ENCODE data around the gene EHD2.
A peak's percentile ranks its signal among the peaks of the same experiment; 100 is the strongest.
"Not testable (repeated sequence)": the region's sequence is repeated elsewhere in the genome, so short reads cannot be mapped to it uniquely, and the experiment has no call there.

Gene EHD2

DNA sequence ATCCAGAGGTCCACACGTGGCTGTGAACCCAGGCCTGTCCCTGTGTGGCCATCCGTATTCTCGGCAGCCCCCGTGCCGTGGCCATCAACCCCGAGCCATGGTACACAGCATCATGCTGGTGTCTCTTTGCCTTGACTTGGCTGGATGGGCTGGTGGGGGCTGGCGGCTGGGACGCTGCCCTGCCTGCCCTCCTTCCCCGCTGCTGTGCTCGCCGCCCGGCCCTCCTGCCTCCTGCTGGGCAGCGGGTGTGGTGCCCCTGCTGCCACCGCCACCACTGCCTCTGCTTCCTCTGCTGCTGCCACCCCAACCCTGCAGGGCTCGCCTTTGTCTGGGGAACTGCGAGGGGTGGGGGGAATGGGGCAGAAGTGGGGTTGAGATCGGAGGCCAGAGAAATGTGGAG is 19.7 kb upstream of the EHD2 start:
- no peak for DNase-seq

DNA sequence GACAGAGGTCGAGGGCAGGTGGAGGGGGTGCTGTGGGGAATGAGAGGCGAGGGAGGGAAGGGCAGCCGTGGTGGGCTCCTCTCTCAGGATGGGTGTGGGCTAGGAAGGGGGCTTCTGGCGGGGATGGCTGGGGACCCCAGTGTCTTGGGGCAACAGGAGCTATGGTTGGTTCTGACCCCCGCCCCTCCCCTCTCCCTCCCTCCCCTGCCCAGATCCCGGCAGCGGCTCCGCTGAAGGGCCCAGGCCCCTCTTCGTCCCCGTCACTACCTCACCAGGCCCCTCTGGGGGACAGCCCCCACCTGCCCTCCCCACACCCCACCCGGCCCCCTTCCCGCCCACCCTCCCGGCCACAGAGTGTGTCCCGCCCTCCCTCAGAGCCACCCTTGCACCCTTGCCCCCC is 19.3 kb upstream of the EHD2 start:
- DNase-seq = no peak

DNA sequence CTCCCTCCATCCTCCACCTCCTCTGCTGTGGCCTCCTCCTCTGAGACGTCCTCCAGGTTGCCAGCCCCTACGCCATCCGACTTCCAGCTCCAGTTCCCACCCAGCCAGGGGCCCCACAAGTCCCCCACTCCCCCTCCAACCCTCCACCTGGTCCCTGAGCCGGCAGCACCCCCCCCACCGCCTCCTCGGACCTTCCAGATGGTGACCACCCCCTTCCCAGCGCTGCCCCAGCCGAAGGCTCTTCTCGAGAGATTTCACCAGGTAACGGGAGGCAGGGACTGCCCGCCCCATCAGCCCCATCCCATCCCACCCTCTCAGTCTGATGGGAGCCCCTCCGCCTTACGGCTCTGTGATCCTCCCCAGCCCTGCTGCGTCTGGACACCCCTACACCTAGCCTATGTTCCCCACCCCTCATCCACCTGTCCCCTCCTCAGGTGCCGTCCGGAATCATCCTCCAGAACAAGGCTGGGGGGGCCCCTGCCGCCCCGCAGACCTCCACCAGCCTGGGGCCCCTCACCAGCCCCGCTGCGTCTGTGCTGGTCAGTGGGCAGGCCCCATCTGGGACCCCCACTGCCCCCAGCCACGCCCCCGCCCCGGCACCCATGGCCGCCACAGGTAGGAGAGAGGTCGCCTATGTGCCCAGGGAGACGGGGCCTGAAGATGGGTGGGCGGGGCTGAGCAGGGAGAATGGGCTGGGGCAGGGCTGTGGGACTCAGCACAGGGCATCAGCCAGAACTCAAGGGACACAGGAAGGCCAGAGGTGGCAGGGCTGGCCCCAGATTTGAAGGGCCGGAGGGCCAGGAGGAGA is 18.6 kb upstream of the EHD2 start:
- no peak for DNase-seq

DNA sequence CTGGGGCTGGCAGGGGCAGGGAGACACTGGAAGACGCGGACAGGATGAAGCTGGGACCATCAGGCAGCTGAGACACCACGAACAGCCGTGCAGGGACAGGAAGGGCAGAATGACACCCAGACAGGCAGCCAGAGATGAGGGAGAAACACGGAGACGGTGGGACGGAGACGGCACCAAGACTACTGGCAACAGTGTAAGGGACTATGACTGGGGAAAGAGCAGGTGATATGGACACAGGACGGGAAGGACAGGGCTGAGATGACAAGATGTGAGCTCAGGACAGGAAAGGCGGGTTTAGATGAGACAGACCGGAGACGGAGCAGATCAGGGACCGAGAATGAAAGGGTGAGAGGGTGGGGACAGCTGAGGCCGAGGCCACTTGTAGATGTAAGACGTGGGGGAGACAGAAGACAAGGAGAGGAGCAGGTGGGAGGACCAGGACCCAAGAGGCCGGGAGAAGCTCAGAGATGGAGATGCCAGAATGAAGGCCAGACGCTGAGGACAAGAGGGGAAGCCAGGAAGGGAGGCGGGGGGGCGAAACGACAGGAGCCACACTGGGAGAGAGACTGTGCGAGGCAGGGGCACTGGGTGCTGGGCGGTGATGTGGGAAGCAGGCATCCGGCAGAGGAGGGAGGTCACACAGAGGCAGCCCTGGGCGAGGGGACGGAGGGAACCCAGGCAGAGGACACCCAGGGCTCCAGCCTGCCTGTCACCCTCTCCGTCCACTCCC is 17.5 kb upstream of the EHD2 start:
- no peak for DNase-seq

DNA sequence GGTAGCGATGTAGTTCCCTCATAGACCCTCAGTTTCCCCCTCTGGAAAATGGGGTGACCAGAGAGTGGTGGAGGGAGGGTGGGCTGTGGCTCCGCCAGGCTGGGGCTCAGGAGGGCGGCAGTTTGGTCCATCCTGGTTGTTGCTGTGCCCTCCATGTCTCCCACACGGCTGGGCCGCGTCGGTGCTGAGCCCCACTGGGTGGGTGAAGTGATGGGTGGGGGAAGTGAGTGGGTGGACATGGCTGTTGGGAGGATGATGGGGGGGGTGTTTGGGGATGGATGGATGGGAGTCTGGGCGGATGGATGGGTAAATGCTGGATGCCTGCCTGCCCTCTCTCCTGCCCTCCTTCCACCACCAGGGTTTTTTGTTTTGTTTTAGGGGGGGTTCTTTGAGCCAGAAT is 16.6 kb upstream of the EHD2 start:
- DNase-seq = no peak

DNA sequence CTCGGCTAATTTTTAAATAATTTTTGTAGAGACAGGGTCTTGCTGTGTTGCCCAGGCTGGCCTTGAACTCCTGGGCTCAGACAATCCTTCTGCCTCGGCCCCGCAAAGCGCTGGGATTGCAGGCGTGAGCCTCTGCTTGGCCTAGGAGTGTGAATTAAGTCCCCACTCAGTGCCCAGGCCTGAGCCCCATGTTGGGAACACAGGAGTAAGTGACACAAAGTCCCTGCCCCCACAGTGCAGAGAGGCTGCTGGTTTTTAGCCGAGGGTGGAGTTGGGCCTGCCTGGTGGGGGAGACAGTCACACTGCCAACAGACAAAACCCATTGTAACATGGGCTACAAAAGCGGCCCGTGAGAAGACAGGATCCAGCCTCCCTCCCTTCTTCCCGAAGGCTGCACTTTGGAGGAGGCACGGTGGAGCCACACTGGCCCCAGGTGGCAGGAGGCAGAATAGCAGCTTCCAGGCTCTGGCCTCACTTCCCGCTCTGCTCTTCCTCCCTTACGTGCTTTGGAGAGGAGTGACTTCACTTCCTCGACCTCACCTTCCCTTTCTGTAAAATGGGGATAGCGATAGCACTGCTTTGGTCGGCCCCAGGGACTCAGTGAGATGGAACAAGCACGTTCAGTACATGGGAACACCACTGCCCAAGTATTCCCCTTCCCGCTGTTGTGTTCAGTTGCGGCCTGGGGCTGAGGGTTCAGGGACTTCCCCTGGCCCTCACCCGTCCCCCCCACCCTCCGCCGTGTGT is 15.2 kb upstream of the EHD2 start:
- DNase-seq = peak; percentile 19

DNA sequence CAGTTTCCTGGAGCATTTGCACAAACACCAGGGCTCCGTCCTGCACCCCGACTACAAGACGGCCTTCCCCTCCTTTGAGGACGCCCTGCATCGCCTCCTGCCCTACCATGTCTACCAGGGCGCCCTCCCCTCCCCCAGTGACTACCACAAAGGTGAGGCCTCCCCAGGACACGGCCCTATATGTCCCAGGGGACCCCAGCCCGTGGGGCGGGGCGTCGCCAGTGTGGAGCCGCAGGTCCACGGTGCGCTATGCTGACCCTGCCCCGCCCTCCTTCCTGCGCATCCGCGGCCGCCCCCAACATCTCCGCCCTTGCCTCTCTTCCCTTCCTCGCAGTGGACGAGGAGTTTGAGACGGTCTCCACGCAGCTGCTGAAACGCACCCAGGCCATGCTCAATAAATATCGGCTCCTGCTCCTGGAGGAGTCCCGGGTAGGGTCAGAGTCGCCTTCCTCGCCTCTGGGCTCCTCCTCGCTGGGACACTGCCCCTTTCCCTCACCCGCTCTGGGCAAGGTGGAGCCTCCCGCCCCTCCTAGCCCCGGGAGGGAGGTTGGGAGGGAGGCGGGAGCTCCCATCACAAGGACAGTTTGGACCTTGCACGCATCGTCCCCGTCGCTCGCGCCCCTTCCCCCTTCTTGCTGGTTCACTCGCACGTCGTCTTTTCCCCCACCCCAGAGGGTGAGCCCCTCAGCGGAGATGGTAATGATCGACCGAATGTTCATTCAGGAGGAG is 14.4 kb upstream of the EHD2 start:
- no peak for DNase-seq

DNA sequence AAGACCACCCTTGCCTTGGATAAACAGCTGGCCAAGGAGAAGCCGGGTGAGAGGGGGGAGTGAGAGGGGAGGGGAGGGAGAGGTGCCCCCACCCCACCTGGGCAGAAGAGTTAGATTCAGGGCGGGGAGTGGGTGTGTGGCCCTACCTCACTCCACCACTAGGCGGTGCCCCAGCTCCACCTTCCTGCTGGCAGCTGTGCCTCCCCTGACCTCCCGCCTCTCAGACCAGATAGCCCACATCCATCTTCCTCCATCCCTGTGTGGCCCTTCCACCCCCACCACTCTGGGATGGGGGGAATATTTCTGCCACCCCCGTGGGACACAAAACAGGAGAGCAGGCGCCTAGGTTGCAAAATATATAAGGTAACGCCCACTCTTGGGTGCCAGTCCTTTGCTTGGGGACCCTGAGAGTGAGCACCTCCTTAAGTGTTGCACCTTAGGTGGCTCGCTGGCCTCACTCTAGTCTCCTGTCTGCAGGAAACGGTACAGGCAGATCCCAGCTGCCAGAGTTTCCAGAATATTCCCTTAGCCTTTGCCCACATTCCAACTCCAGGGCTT is 13.8 kb upstream of the EHD2 start:
- DNase-seq = no peak

DNA sequence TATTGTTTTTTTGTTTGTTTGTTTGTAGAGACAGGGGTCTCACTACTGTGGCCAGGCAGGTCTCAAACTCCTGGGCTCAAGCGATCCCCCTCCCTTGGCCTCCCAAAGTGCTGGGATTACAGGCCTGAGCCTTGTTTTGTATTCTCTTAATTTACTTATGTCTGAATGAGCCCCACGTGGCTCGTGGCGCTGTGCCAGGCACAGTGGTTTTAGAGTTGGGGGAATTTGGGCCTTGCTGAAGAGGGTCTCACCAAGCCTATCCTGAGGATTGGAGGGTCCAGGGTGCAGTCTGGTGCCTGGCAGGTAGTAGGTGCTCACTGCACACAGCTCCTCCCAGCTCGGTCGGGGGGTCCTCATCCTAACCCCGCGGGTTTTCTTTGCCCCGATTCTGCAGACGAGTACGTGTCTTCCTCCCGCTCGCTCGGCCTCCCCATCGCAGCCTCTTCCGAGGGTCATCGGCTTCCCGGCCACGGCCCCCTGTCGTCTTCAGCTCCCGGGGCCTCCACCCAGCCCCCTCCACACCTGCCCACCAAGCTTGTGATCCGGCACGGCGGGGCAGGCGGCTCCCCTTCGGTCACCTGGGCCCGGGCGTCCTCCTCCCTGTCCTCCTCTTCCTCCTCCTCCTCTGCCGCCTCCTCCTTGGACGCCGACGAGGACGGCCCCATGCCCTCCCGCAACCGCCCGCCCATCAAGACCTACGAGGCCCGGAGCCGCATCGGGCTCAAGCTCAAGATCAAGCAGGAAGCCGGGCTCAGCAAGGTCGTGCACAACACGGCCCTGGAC is 12.1 kb upstream of the EHD2 start:
- no peak for DNase-seq

DNA sequence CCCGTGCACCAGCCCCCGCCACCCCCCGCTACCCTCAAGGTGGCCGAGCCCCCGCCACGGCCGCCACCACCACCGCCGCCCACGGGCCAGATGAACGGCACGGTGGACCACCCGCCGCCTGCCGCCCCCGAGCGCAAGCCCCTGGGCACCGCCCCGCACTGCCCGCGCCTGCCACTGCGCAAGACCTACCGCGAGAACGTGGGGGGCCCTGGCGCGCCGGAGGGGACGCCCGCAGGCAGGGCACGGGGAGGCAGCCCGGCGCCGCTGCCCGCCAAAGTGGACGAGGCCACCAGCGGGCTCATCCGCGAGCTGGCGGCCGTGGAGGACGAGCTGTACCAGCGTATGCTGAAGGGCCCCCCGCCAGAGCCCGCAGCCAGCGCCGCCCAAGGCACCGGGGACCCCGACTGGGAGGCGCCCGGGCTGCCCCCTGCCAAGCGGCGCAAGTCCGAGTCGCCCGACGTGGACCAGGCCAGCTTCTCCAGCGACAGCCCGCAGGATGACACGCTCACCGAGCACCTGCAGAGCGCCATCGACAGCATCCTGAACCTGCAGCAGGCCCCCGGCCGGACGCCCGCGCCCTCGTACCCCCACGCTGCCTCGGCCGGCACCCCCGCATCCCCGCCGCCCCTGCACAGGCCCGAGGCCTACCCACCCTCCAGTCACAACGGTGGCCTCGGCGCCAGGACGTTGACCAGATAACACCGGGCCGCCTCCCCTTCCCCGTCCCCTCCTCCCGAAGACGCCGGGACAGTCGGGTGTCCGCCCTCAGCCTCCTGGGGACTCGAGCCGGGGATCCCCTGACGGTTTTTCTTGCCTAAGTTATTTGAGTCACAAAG is 11.3 kb upstream of the EHD2 start:
- no peak for DNase-seq

DNA sequence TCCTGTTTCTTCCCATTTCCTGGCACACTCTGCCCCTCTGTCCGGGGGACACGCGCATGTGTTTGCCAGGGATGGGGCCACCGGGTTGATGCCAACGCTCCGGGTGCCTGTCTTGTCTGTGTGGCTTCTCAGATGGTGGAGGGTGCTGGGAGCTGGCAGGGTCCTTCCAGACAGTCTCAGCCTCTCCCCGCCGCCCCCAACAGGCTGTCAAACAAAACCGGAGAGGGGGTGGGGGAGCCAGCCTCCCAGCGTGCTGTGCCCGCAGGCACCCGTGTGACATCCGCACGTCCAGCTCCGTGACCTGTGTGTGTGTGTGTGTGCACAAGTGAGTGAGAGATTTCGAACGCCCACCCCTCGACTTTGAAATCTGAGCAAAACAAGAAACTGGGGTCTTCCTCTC is 10.6 kb upstream of the EHD2 start:
- no peak for DNase-seq

DNA sequence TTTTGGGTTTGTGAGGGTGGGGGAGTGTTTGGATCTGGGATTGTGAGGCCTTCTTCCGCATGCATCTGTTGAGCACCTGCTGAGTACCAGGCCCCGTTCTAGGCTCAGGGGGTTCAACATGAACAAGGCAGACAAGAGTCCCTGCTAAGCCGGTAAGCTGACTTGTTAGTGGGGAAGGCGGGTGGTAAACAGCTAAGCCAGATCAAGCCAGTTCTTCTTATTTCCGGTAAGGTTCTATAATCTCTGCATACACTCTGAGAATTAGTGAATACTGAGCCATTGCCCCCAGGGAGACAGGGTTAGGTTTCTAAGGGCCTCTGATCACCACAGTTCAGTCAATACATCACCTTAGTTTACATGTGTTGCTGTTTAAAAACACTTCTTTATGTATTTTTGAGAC is 9.9 kb upstream of the EHD2 start:
- no peak for DNase-seq

DNA sequence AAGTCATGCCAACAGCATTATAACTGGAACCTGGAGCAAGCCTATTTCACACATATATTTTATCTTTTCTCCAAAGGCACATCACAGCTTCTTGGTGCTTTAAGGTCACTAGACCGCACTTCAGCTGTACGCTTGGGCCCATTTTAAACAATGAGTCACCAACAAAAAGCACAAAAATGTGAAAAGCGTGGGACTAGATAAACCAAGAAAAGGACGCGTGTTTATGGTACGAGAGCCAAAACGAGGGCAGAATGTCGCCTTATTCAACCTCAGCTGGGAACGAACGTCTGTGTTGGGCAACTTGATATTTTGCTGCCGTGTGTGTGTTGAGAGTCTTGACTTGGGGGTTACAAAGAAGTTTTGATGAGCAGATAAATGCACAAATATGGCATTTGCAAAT is 9.2 kb upstream of the EHD2 start:
- no peak for DNase-seq

DNA sequence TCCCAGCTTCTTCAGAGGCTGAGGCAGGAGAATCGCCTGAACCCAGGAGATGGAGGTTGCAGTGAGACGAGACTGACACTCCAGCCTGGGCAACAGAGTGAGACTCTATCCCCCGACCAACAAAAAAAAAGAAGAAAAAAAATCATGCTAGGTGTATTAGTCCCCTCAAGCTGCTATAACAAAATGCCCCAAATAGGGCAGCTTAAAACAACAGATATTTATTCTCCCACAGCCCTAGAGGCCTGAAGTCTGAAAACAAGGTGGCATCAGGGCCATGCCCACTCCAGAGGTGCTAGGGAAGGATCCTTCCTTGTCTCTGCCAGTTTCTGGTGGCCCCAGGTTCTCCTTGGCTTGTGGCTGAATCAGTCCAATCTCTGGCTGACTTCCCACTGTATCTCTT is 8.6 kb upstream of the EHD2 start:
- DNase-seq = no peak

DNA sequence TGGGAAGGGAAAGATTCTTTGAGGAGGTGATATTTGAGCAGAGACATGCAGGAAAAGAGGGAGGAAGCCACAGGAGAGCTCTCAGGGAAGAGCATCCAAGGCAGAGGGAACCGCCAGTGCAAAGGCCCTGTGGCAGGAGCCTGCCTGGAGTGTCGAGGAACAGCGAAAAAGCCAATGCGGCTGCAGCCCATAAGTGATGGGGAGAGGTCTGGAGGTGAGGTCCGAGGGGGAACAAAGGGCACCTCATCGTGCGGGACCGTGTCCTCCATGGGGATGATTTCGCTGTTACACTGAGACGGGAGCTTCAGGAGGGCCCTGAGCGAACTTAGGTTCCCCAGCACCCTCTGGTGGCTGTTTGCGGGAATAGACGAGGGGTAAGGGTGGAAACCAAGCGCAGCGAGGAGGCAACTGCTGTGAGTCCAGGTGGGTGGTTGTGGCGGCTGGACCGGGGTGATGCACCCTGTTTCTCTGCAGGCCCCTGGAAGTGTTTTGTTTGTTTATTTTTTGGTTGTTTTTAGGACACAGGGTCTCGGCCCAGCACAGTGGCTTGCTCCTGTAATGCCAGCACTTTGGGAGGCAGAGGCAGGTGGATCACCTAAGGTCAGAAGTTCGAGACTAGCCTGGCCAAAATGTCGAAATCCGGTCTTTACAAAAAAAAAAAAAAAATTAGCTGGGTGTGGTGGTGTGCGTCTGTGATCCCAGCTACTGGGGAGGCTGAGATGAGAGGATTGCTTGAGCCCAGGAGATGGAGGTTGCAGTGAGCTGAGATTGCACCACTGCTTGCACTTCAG is 5.9 kb upstream of the EHD2 start:
- peak; percentile 10 for DNase-seq

DNA sequence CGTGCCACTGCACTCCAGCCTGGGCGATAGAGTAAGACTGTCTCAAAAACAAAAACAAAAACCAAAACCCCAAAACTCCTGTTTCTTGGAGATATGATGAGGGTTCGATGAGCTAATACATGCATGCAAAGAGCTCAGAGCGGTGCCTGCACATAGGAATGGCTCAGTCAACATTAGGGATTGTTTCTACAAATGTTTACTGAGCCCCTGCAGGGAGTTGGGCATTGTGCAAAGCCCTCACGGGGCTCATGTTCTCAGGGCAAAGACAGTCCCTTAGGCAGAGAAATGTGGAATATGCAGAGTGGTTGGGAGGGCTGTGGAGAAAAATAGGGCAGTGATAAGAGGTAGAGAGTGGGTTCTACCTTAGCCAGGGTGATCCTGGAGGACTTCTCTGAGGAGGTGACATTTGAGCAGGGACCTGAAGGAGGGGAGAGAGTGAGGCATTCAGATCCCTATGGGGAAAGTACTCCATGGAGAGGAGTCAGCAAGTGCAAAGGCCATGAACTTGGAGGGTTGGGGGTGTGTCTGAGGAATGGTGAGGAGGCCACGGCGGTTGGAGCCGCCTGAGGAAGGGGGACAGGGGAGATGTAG is 1.5 kb upstream of the EHD2 start:
- DNase-seq = no peak

DNA sequence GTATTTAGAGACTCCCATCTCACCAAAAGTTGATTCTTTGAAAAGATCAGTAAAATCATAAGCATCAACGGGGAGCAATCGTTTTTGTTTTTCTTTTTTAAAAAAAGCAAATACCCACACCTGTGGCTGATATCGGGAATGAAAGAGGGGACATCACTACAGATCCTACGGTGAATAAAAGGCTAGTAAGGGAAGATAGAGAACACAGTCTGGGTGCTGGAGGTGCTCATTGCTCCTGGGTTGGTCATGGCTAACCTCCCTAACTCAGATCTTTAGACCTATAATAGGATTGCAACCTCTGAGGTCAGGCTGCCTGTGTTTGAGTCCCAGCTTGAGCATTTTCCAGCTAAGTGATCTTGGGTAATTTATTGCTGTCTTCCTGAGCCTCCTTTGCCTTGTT is 1.1 kb downstream of the EHD2 start:
- no peak for DNase-seq

DNA sequence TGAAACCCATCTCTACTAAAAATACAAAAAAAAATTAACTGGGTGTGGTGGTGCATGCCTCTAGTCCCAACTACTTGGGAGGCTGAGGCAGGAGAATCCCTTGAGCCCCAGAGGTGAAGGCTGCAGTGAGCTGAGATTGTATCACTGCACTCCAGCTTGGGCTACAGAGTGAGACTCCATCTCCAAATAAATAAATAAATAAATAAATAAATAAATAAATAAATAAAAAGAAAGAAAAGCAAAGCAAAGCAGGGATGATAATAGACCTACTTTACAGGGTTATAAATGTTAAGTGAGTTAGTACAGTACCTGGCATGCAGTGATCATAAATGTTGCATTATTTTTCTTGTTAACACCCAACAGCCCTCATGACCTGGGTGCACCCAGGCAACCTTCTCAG is 1.6 kb downstream of the EHD2 start:
- DNase-seq = not testable (repeated sequence)

DNA sequence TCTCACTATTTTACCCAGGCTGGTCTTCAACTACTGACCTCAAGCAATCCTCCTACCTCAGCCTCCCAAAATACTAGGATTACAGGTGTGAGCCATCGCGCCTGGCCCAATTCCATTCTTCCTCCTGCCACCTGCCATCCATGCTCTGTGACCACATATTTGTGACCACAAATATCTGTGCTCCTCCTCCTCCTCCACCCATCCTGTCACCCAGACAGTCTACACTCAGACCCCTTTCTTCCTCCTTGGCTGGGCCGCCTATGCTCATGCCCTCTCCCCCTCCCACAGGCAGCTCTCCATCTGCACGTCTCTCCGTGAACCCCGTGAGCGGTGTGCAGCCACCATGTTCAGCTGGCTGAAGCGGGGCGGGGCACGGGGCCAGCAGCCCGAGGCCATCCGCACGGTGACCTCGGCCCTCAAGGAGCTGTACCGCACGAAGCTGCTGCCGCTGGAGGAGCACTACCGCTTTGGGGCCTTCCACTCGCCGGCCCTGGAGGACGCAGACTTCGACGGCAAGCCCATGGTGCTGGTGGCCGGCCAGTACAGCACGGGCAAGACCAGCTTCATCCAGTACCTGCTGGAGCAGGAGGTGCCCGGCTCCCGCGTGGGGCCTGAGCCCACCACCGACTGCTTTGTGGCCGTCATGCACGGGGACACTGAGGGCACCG is 3.2 kb downstream of the EHD2 start:
- no peak for DNase-seq

Data from SHP77 treated with DMSO at 0.1 percent for 48 hours (cell line).